IPS-18c (cell line): ENCODE measurements around the gene ADARB1.
A peak's percentile ranks its signal among the peaks of the same experiment; 100 is the strongest.

Experiments
- H3K4me3 ChIP-seq: 2 replicates; pipeline ENCODE4 v1.7.0; 2013; ENCODE audit warnings: low read depth, mild to moderate bottlenecking, low read length, moderate library complexity; ENCODE audit not compliant: insufficient read depth
- H3K9me3 ChIP-seq: one replicate; pipeline ENCODE4 v1.6.1; 2013; ENCODE audit warnings: mild to moderate bottlenecking, low read length, moderate library complexity; ENCODE audit not compliant: control insufficient read depth, insufficient read depth

ADARB1 gene

DNA sequence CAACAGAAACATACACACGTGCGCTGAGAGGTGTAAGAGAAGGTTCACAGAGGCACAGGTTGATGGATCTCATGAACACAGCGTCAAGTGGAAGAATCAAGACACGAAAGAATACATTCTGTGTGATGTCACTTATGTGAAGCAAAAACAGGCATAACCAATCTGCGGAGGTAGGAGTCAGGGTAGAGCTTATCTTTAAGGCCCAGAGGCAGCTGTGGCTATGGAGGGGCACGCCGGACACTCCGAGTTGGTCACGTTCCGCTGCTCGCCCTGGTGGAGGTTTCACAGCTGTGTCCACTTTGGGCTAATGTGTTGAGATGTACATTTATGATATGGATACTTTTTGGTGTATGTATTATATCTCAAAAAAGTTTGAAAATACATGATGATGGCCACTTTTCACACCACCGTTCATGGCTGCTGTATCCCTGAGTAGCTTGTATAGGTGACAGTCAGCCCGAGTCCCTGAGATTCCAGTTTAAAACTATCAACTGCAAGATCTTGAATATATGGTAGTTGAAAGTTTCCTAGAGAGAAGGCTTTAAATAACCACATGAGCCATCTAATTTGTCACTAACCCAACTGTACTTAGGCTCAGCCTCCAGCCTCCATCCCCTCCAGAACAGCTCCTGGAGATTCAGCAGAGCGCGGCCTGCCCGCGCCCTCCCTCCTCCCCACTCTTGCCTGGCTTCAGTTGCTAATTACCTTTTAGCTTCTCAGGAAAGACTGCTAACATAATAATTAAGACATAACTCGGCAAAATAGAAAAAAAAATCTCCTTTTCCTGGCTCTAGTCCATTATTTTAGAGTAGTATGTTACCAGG lies 6.7 kb upstream of the ADARB1 start:
- Histone ChIP-seq H3K4me3 (no peak overlapping the region), H3K9me3 (no peaks in the 10 kb centered on the region)

GRCh38 chr21:45069085-45069484 lies 5.3 kb upstream of the ADARB1 start:
- no peak overlapping the region for H3K4me3 ChIP-seq
- no peaks in the 10 kb centered on the region for H3K9me3 ChIP-seq

- Histone ChIP-seq H3K9me3 (no peaks in the 10 kb centered on the region), H3K4me3 (no peak overlapping the region)
Measured at GRCh38 chr21:45069711-45070110, 4.7 kb upstream of the ADARB1 start.

GRCh38 chr21:45071078-45071873 lies 3.1 kb upstream of the ADARB1 start:
- Histone ChIP-seq H3K4me3 (no peak overlapping the region), H3K9me3 (no peaks in the 10 kb centered on the region)

- no peak overlapping the region for H3K4me3 ChIP-seq
- H3K9me3 ChIP-seq: no peaks in the 10 kb centered on the region
Measured at GRCh38 chr21:45071874-45072737, 2.3 kb upstream of the ADARB1 start.

DNA sequence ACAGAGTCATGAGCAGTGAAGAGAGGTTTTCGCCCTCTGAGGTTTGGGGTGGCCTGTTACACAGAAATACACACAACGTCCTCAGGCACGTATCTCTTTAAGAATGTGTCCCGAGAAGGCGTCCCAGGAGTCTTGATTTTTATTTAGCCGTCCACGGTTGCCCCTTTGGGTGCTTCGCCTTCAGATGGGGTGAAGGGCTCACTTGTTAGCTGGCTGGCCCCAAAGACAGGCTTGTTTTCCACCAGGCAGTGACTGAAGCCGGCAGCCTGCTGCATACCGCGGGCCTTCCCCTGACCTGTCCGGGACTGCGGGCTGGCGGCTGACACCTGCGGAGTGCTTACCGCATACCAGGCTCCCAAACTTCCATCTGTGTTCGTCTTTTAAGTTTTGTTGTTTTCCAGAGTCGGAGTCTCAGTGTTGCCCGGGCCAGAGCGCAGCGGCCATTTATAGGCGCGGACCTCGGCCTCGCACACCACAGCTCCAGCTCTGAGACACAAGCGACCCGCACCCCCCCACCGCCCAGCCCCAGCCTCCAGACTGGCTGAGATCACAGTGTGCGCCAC lies 1.6 kb upstream of the ADARB1 start:
- no peak overlapping the region for H3K4me3 ChIP-seq
- no peaks in the 10 kb centered on the region for H3K9me3 ChIP-seq

- Histone ChIP-seq H3K4me3 (peak overlapping the region; percentile 65; the same call in 1 of the 2 replicates), H3K9me3 (no peaks in the 10 kb centered on the region)
Measured at GRCh38 chr21:45073301-45074047, 906 bp upstream of the ADARB1 start.

GRCh38 chr21:45074818-45075595 lies 627 bp downstream of the ADARB1 start:
- Histone ChIP-seq H3K9me3 (no peaks in the 10 kb centered on the region), H3K4me3 (peak overlapping the region; percentile 57)

GRCh38 chr21:45075596-45076244 lies 1.3 kb downstream of the ADARB1 start:
- peak overlapping the region; percentile 57 for H3K4me3 ChIP-seq
- no peaks in the 10 kb centered on the region for H3K9me3 ChIP-seq

DNA sequence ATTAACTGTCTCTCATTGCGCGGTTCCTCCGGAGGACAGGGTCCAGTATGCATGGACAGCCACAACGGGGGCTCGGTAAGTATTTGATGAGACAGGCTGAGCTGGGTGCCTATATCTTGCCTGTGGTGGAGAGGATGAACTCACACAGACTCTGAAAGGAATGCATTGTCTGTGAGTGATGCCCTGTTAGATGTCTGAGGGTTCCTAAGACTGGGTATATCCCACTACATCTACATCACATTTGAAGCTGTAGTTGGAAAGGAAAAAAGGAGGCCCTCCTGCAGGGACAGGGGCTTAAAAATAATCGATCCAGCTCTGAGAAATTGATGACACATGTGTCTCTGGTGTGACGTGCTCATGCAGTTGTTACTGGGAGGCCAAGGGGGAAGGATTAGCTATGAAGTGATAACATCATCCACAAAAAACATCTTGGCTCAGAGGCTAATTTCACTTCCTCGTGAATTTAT lies 1.9 kb downstream of the ADARB1 start:
- Histone ChIP-seq H3K4me3 (no peak overlapping the region), H3K9me3 (no peaks in the 10 kb centered on the region)

DNA sequence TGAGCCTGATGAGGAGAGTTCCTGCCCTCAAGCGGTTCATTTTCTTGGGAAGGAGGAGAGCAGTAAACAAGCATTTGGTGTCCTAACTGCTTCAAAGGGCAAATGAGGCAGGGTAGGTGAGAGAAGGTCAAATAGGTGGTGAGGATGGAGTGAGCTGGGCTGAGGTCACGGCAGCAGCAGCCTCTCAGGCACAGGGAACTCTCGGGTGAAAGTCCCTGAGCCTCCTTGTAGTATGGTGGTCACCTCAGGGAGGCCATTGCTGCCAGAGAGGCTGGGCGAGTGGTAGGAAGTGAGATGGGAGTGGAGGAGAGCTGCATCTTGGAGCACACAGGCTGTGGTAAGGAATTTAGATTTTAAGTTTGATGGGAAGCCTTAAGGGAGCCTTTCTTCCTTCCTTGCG lies 4.0 kb downstream of the ADARB1 start:
- Histone ChIP-seq H3K9me3 (no peaks in the 10 kb centered on the region), H3K4me3 (no peak overlapping the region)

GRCh38 chr21:45078877-45079281 lies 4.5 kb downstream of the ADARB1 start:
- H3K9me3 ChIP-seq: no peaks in the 10 kb centered on the region
- H3K4me3 ChIP-seq: no peak overlapping the region

- Histone ChIP-seq H3K9me3 (no peaks in the 10 kb centered on the region), H3K4me3 (no peak overlapping the region)
Measured at GRCh38 chr21:45079351-45079750, 5.0 kb downstream of the ADARB1 start.

GRCh38 chr21:45080232-45080631 lies 5.9 kb downstream of the ADARB1 start:
- Histone ChIP-seq H3K4me3 (no peak overlapping the region), H3K9me3 (no peaks in the 10 kb centered on the region)

GRCh38 chr21:45080639-45081414 lies 6.4 kb downstream of the ADARB1 start:
- no peaks in the 10 kb centered on the region for H3K9me3 ChIP-seq
- H3K4me3 ChIP-seq: no peak overlapping the region
